HCT116 (cell line): ENCODE measurements around the gene FRAS1. TPM values are rescaled to one million over a fixed set of nuclear protein-coding genes. Genes with fewer than 3 reads are reported as not detected.
A peak's percentile ranks its signal among the peaks of the same experiment; 100 is the strongest.

Experiments used
- ATAC-seq: fragments of 200-7000 bp; cut with Tn5 transposase; 2 replicates; pipeline ENCODE4 v1.9.1; 2020; ENCODE audit warnings: mild to moderate bottlenecking, moderate library complexity
- BruUV-seq: library from RNA; stranded (reverse); fragments of 400-500 nt; replicated peaks from 2 replicates; lab custom pipeline; 2021; lab: Mats Ljungman, UMichigan
- CTCF ChIA-PET: fragments of 300-600 bp; sonication (Branson Sonifier 250); formaldehyde crosslinking; loops from one replicate; lab custom pipeline; 2021; ENCODE audit warnings: antibody characterized with exemption; lab: Charles Lee
- POLR2A ChIA-PET: fragments of 300-600, 350-600 bp; sonication (Branson Sonifier 250); formaldehyde crosslinking; loops from one replicate; lab custom pipeline; 2021; ENCODE audit warnings: antibody characterized with exemption; lab: Charles Lee
- RAD21 ChIA-PET, 2 experiments: fragments of 300-600 bp; sonication (Branson Sonifier 250); formaldehyde crosslinking; loops; one replicate each; lab custom pipeline; 2023; ENCODE audit warnings: low total read pairs in 2 of 2; ENCODE audit not compliant: uncharacterized antibody in 2 of 2, unreplicated experiment in 2 of 2, low non-redundant PET in 1 of 2; lab: Charles Lee
- DNase-seq: peaks from one replicate; pipeline ENCODE4 v3.0.0-alpha.2; 2010; ENCODE audit warnings: low read depth, low spot score
- H2AFZ ChIP-seq: fragments of 200-600 bp; shearing (Covaris generic), sonication (generic); 2 replicates; pipeline ENCODE4 v1.6.1; 2017; ENCODE audit warnings: low read depth, mixed run types, mixed read lengths, antibody characterized with exemption, low read length; ENCODE audit not compliant: poor library complexity, severe bottlenecking
- H3K27ac ChIP-seq: 2 replicates; pipeline ENCODE4 v1.5.1; 2012; ENCODE audit warnings: low read depth, low read length
- H3K27me3 ChIP-seq: fragments of 200-600 bp; sonication (generic); 2 replicates; pipeline ENCODE4 v1.6.1; 2016; ENCODE audit warnings: mixed run types, low read length, mixed read lengths; ENCODE audit not compliant: insufficient read depth
- H3K36me3 ChIP-seq, 2 experiments: fragments of 200-500 bp in 1 of 2; fragments of 200-600 bp in 1 of 2; sonication (Bioruptor generic) in 1 of 2; sonication (generic) in 1 of 2; 2 replicates each; pipeline versions ENCODE4 v1.5.1 to v1.6.1; 2014 to 2016; ENCODE audit warnings: low read length in 2 of 2, inconsistent platforms in 1 of 2, mixed read lengths in 1 of 2, mixed run types in 1 of 2; ENCODE audit not compliant: insufficient read depth in 2 of 2, control insufficient read depth in 1 of 2
- H3K4me1 ChIP-seq, 2 experiments: fragments of 200-600 bp in 1 of 2; sonication (generic) in 1 of 2; 2 replicates each; pipeline versions ENCODE4 v1.5.1 to v1.6.1; 2012 to 2017; ENCODE audit warnings: low read length in 2 of 2, inconsistent platforms in 1 of 2, mild to moderate bottlenecking in 1 of 2, mixed read lengths in 1 of 2, mixed run types in 1 of 2, moderate library complexity in 1 of 2; ENCODE audit not compliant: insufficient read depth in 2 of 2, control insufficient read depth in 1 of 2
- H3K4me2 ChIP-seq: fragments of 200-600 bp; sonication (generic); 2 replicates; pipeline ENCODE4 v1.6.1; 2017; ENCODE audit warnings: mixed run types, low read length, mixed read lengths
- H3K4me3 ChIP-seq, 2 experiments: fragments of 200-600 bp in 1 of 2; sonication (generic) in 1 of 2; replicated peaks in 1 of 2; 2 replicates each; pipeline ENCODE4 v1.5.1; 2011 to 2016; ENCODE audit warnings: low read length in 2 of 2, control low read depth in 1 of 2, low read depth in 1 of 2, mild to moderate bottlenecking in 1 of 2, mixed read lengths in 1 of 2, mixed run types in 1 of 2
- H3K79me2 ChIP-seq: fragments of 200-600 bp; sonication (generic); 2 replicates; pipeline ENCODE4 v1.6.1; 2017; ENCODE audit warnings: mild to moderate bottlenecking, mixed run types, low read length, moderate library complexity, mixed read lengths; ENCODE audit not compliant: insufficient read depth
- H3K9ac ChIP-seq: fragments of 200-600 bp; sonication (generic); 2 replicates; pipeline ENCODE4 v1.6.1; 2016; ENCODE audit warnings: low read length, mixed read lengths
- H3K9me2 ChIP-seq: fragments of 200-600 bp; sonication (generic), shearing (Covaris generic); 2 replicates; pipeline ENCODE4 v1.6.1; 2017; ENCODE audit warnings: mixed run types, mild to moderate bottlenecking, moderate library complexity; ENCODE audit not compliant: insufficient read depth
- H3K9me3 ChIP-seq, 2 experiments: fragments of 200-500 bp in 1 of 2; fragments of 200-600 bp in 1 of 2; sonication (Bioruptor generic) in 1 of 2; sonication (generic) in 1 of 2; 2 replicates each; pipeline ENCODE4 v1.6.1; 2014 to 2017; ENCODE audit warnings: low read length in 2 of 2, mixed read lengths in 2 of 2, inconsistent platforms in 1 of 2, low read depth in 1 of 2, mild to moderate bottlenecking in 1 of 2, mixed run types in 1 of 2, moderate library complexity in 1 of 2; ENCODE audit not compliant: control insufficient read depth in 1 of 2, insufficient read depth in 1 of 2
- H4K20me1 ChIP-seq: fragments of 200-600 bp; sonication (generic), shearing (Covaris generic); 2 replicates; pipeline ENCODE4 v1.6.1; 2017; ENCODE audit warnings: mixed run types, mild to moderate bottlenecking, moderate library complexity; ENCODE audit not compliant: insufficient read depth
- ATF3 ChIP-seq: IDR thresholded peaks from 2 replicates; pipeline ENCODE4 v1.6.1; 2012
- CEBPB ChIP-seq: IDR thresholded peaks from 2 replicates; pipeline ENCODE4 v1.6.1; 2012; ENCODE audit warnings: low read depth
- EGR1 ChIP-seq: IDR thresholded peaks from 2 replicates; pipeline ENCODE4 v1.6.1; 2012; ENCODE audit warnings: low read depth
- EZH2 ChIP-seq: fragments of 200-600 bp; sonication (generic); IDR thresholded peaks from 2 replicates; pipeline ENCODE4 v1.6.1; 2017; ENCODE audit warnings: antibody characterized with exemption, mixed run types
- EZH2phosphoT487 ChIP-seq: fragments of 200-600 bp; IDR thresholded peaks from 2 replicates; pipeline ENCODE4 v1.6.1; 2018; ENCODE audit warnings: antibody characterized with exemption, borderline replicate concordance
- FOSL1 ChIP-seq: IDR thresholded peaks from 2 replicates; pipeline ENCODE4 v1.6.1; 2012; ENCODE audit warnings: low read depth
- JUND ChIP-seq: IDR thresholded peaks from 2 replicates; pipeline ENCODE4 v1.6.1; 2012
- POLR2A ChIP-seq: IDR thresholded peaks from 2 replicates; pipeline ENCODE4 v1.7.0; 2011; ENCODE audit warnings: borderline replicate concordance; ENCODE audit not compliant: insufficient read depth, insufficient read length; ENCODE audit errors: extremely low read depth
- REST ChIP-seq: IDR thresholded peaks from 2 replicates; pipeline ENCODE4 v1.6.1; 2012; ENCODE audit warnings: low read depth
- SIN3A ChIP-seq: IDR thresholded peaks from 2 replicates; pipeline ENCODE4 v1.6.1; 2012; ENCODE audit warnings: low read depth
- SRF ChIP-seq: IDR thresholded peaks from 2 replicates; pipeline ENCODE4 v1.6.1; 2012; ENCODE audit warnings: low read depth
- TCF7L2 ChIP-seq: IDR thresholded peaks from 2 replicates; pipeline ENCODE4 v1.7.0; 2011; ENCODE audit warnings: borderline replicate concordance, inconsistent platforms; ENCODE audit not compliant: insufficient read depth, insufficient read length; ENCODE audit errors: extremely low read depth
- YY1 ChIP-seq: IDR thresholded peaks from 2 replicates; pipeline ENCODE4 v1.6.1; 2011; ENCODE audit warnings: low read length, low read depth, moderate library complexity, mild to moderate bottlenecking; ENCODE audit not compliant: insufficient replicate concordance; ENCODE audit errors: extremely low read depth
- ZBTB33 ChIP-seq: IDR thresholded peaks from 2 replicates; pipeline ENCODE4 v1.6.1; 2011; ENCODE audit warnings: mild to moderate bottlenecking, low read length, moderate library complexity; ENCODE audit not compliant: insufficient replicate concordance; ENCODE audit errors: extremely low read depth
- intact Hi-C: fragments of 100-400 bp; cut with micrococcal nuclease; formaldehyde crosslinking; loops from 2 replicates; pipeline ENCODE4 v1.10.0; 2022
- total RNA-seq: library from RNA; stranded (reverse); gene quantifications from one replicate; pipeline ENCODE4 v1.2.1, GENCODE V29; 2021; ENCODE audit not compliant: unreplicated experiment

The FRAS1 gene
- total RNA-seq, 1 experiment from 2014 or later, result 33.5 TPM

- intact Hi-C loops, result no loop called here
Observed at GRCh38 chr4:78562687-78563086, 505.6 kb downstream of the FRAS1 start.

More at GRCh38 chr4:78562687-78563086, 505.6 kb downstream of the FRAS1 start:
- CTCF ChIA-PET, result no interaction called here
- Histone ChIP-seq H3K79me2 (peaks cover 49% of the 10 kb centered on the region), H3K27ac (peak overlapping the region; percentile 100; the same call in 1 of the 2 replicates), H4K20me1 (no peaks in the 10 kb centered on the region), H3K9me3 (no peaks in the 10 kb centered on the region), H2AFZ (no peak overlapping the region), H3K36me3 (peaks cover 0 to 10% of the 10 kb centered on the region in 2 experiments; a peak in 1 of 4 replicates), H3K9ac (0 out of 2 replicates have a peak overlapping the region, but pooled peaks have one; percentile 47), H3K4me2 (no peak overlapping the region; the same call in 1 of the 2 replicates), H3K27me3 (no peaks in the 10 kb centered on the region), H3K4me1 (peaks cover 96 to 100% of the 10 kb centered on the region in 2 experiments), H3K4me3 (no peak overlapping the region), H3K9me2 (no peaks in the 10 kb centered on the region)
- BruUV-seq, result no TSS peak
- POLR2A ChIA-PET, result no interaction called here
- DNase-seq (no peak), ATAC-seq (no peak)
- TF ChIP-seq POLR2A (no peak), ZBTB33 (no peak), YY1 (no peak), FOSL1 (no peak), SIN3A (no peak), EZH2 (no peak), EZH2phosphoT487 (no peak), EGR1 (no peak), CEBPB (no peak), JUND (no peak), SRF (no peak), REST (no peak), TCF7L2 (no peak), ATF3 (no peak)
- RAD21 ChIA-PET, result no interaction called here
